Mammary epithelial cell (primary cell): Measurements from ENCODE around the gene KATNB1.

Experiments used
- CTCF ChIP-seq, 2 donors: IDR thresholded peaks in 1 of 2; conservative IDR thresholded peaks in 1 of 2; 2 replicates each; pipeline ENCODE4 v1.5.1; 2011 to 2012; ENCODE audit warnings: inconsistent platforms in 2 of 2, low read length in 2 of 2, mild to moderate bottlenecking in 2 of 2, control low read depth in 1 of 2, low read depth in 1 of 2; ENCODE audit not compliant: insufficient read depth in 1 of 2; ENCODE audit errors: extremely low read depth in 1 of 2
- EZH2 ChIP-seq: IDR thresholded peaks from 2 replicates; pipeline ENCODE4 v1.6.1; 2012; ENCODE audit warnings: low read length, inconsistent platforms, borderline replicate concordance

GRCh38 chr16:57711346-57711745 is 24.2 kb upstream of the KATNB1 start:
- no peak for TF ChIP-seq CTCF (conservative IDR thresholded peaks at IDR 0.05 in 1 of 2, IDR thresholded peaks at IDR 0.05 in 1 of 2; ENCODE audit: extremely low read depth in 1 of 2, insufficient read depth in 1 of 2, low read depth in 1 of 2, low read length in 2 of 2)
- TF ChIP-seq EZH2 = no peak
